Peyer's patch (tissue), 4 donors: ENCODE measurements around the gene NAA11. TPM values are rescaled to one million over a fixed set of nuclear protein-coding genes. Genes with fewer than 3 reads are reported as not detected.

ENCODE experiments used
- DNase-seq, 3 donors: peaks; one replicate each; pipeline ENCODE4 v3.0.0-alpha.2; 2017 to 2019
- H3K27ac ChIP-seq, 4 donors: fragments of 200-600 bp; sonication (generic); one replicate each; pipeline ENCODE4 v1.5.1; 2016 to 2019
- H3K27me3 ChIP-seq, 2 donors: fragments of 200-600 bp; sonication (generic); one replicate each; pipeline ENCODE4 v1.5.1; 2019
- H3K36me3 ChIP-seq, 3 donors: fragments of 200-600 bp; sonication (generic); one replicate each; pipeline ENCODE4 v1.5.1; 2016 to 2019
- H3K4me1 ChIP-seq, 4 donors: fragments of 200-600 bp; sonication (generic); one replicate each; pipeline ENCODE4 v1.5.1; 2016 to 2019
- H3K4me3 ChIP-seq, 4 donors: fragments of 200-600 bp; sonication (generic); 1 replicate in 3 of 4; 2 replicates in 1 of 4; pipeline ENCODE4 v1.5.1; 2016 to 2019; ENCODE audit warnings: mild to moderate bottlenecking in 1 of 4
- H3K9me3 ChIP-seq, 4 donors: fragments of 200-600 bp; sonication (generic); one replicate each; pipeline ENCODE4 v1.5.1; 2016 to 2019; ENCODE audit warnings: mild to moderate bottlenecking in 1 of 4
- POLR2A ChIP-seq, 2 donors: fragments of 450-650 bp; IDR thresholded peaks; one replicate each; pipeline ENCODE4 v1.5.1; 2017; ENCODE audit warnings: antibody characterized with exemption in 2 of 2, mild to moderate bottlenecking in 2 of 2, moderate library complexity in 2 of 2
- total RNA-seq, 4 donors: library from RNA; depleted of rRNA; stranded (reverse); fragments of >200 nt; gene quantifications; one replicate each; pipeline ENCODE4 v1.1.0, GENCODE V29; 2016
- TF ChIP-seq, protein P1 (sequence below), 6 experiments: fragments of 450-650 bp in 4 of 6; fragments of 200-600 bp in 2 of 6; sonication (generic) in 1 of 6; IDR thresholded peaks; one replicate each; pipeline ENCODE4 v1.5.1; 2017 to 2019; ENCODE audit warnings: antibody characterized with exemption in 6 of 6, mild to moderate bottlenecking in 3 of 6, moderate library complexity in 1 of 6

The NAA11 gene
- total RNA-seq, 4 donors from 2014 or later = not detected

GRCh38 chr4:79298484-79298883 is 27.4 kb downstream of the NAA11 start:
- no peak for DNase-seq
- Histone ChIP-seq H3K4me3 (no peak overlapping the region), H3K4me1 (no peaks in the 10 kb centered on the region), H3K27me3 (no peaks in the 10 kb centered on the region), H3K27ac (no peak overlapping the region), H3K36me3 (no peaks in the 10 kb centered on the region), H3K9me3 (no peaks in the 10 kb centered on the region)
- TF ChIP-seq, protein P1, sequence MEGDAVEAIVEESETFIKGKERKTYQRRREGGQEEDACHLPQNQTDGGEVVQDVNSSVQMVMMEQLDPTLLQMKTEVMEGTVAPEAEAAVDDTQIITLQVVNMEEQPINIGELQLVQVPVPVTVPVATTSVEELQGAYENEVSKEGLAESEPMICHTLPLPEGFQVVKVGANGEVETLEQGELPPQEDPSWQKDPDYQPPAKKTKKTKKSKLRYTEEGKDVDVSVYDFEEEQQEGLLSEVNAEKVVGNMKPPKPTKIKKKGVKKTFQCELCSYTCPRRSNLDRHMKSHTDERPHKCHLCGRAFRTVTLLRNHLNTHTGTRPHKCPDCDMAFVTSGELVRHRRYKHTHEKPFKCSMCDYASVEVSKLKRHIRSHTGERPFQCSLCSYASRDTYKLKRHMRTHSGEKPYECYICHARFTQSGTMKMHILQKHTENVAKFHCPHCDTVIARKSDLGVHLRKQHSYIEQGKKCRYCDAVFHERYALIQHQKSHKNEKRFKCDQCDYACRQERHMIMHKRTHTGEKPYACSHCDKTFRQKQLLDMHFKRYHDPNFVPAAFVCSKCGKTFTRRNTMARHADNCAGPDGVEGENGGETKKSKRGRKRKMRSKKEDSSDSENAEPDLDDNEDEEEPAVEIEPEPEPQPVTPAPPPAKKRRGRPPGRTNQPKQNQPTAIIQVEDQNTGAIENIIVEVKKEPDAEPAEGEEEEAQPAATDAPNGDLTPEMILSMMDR (IDR thresholded peaks at IDR 0.05) = no peak
- TF ChIP-seq POLR2A (IDR thresholded peaks at IDR 0.05) = no peak

GRCh38 chr4:79298027-79298426 is 27.8 kb downstream of the NAA11 start:
- Histone ChIP-seq H3K27me3 (no peaks in the 10 kb centered on the region), H3K4me3 (no peak overlapping the region), H3K36me3 (no peaks in the 10 kb centered on the region), H3K27ac (no peak overlapping the region), H3K9me3 (no peaks in the 10 kb centered on the region), H3K4me1 (no peaks in the 10 kb centered on the region)
- no peak for TF ChIP-seq POLR2A (IDR thresholded peaks at IDR 0.05)
- DNase-seq = no peak

- no peaks in the 10 kb centered on the region for H3K36me3 ChIP-seq
- H3K4me3 ChIP-seq = no peak overlapping the region
- H3K27ac ChIP-seq = no peak overlapping the region
- no peak for DNase-seq
- TF ChIP-seq POLR2A (IDR thresholded peaks at IDR 0.05) = no peak
- TF ChIP-seq, protein P1 (IDR thresholded peaks at IDR 0.05) = no peak
- no peaks in the 10 kb centered on the region for H3K4me1 ChIP-seq
- H3K27me3 ChIP-seq = no peaks in the 10 kb centered on the region
- no peaks in the 10 kb centered on the region for H3K9me3 ChIP-seq
Measured at GRCh38 chr4:79297479-79297878, 28.4 kb downstream of the NAA11 start.

DNA sequence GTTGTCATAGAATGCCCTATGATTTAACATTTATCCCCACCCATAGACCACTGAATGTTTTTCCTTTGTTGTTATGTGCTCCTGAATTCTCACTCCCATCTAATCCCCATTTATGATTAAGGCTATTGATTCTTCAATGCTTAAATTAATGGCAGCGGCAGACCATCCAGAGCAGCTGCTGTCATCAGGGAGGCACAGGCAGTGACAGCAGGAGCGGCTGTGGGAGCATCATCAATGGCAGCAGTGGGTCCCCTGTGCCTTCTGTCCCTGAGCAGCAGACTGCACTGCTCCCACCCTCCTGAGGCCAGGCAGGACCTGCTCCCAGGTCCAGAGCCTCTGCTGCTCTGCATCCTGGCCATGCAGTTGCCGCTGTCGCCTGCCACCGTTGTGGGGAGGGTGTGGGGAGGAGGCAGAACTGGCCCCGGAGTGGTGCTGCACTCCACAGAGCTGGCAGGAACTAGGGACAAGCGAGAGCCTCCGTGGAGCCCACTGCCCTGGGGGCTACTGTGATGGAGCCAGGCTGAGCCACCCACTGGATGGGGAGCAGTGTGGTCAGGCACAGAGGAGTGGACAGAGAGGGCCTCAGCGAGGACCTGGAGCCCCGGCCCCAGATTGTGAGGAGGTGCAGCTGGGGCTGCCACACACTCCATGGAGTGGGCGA is 29.0 kb downstream of the NAA11 start:
- Histone ChIP-seq H3K4me1 (no peaks in the 10 kb centered on the region), H3K9me3 (no peaks in the 10 kb centered on the region), H3K27ac (no peak overlapping the region), H3K36me3 (no peaks in the 10 kb centered on the region), H3K4me3 (no peak overlapping the region), H3K27me3 (no peaks in the 10 kb centered on the region)
- no peak for DNase-seq
- TF ChIP-seq POLR2A (IDR thresholded peaks at IDR 0.05) = no peak
- TF ChIP-seq, protein P1 (IDR thresholded peaks at IDR 0.05) = no peak

GRCh38 chr4:79295086-79295485 is 30.8 kb downstream of the NAA11 start:
- no peaks in the 10 kb centered on the region for H3K27me3 ChIP-seq
- DNase-seq = no peak

GRCh38 chr4:79294064-79294463 is 31.8 kb downstream of the NAA11 start:
- H3K27ac ChIP-seq = no peak overlapping the region
- no peaks in the 10 kb centered on the region for H3K27me3 ChIP-seq
- TF ChIP-seq POLR2A (IDR thresholded peaks at IDR 0.05) = no peak
- TF ChIP-seq, protein P1 (IDR thresholded peaks at IDR 0.05) = no peak
- no peak overlapping the region for H3K4me3 ChIP-seq
- no peak for DNase-seq
- no peaks in the 10 kb centered on the region for H3K36me3 ChIP-seq
- H3K4me1 ChIP-seq = no peaks in the 10 kb centered on the region
- H3K9me3 ChIP-seq = no peaks in the 10 kb centered on the region

More at GRCh38 chr4:79295086-79295485, 30.8 kb downstream of the NAA11 start:
- no peak overlapping the region for H3K27ac ChIP-seq
- no peaks in the 10 kb centered on the region for H3K4me1 ChIP-seq
- no peaks in the 10 kb centered on the region for H3K36me3 ChIP-seq
- H3K4me3 ChIP-seq = no peak overlapping the region
- TF ChIP-seq, protein P1 (IDR thresholded peaks at IDR 0.05) = no peak
- no peak for TF ChIP-seq POLR2A (IDR thresholded peaks at IDR 0.05)
- H3K9me3 ChIP-seq = no peaks in the 10 kb centered on the region
